GM12872 (cell line): ENCODE measurements around the gene SLC7A5.

ENCODE experiments used
- CTCF ChIP-seq: IDR thresholded peaks from 3 replicates; pipeline ENCODE4 v1.5.1; 2011; ENCODE audit warnings: low read depth, mild to moderate bottlenecking, low read length, moderate library complexity; ENCODE audit not compliant: insufficient read depth

The SLC7A5 gene

DNA sequence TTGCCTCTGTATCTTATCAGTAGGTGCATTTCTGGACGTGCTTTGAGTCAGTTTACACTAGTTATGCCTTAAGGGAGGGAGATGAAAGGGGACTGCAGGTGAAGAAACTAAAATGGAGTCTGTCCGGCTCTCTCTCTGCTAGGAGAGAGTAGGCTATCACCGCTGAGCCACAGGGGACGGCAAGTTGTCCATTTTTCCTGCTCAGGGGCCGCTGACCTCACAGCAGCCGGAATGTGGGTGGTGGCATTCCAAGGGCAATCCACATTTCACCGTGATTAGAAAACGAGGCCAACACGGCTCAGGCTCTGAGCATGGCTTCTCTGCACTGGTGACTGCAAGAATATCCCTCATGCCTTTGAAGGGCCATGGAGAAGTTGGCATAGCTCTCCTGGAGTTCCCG, 84.5 kb downstream of the SLC7A5 start:
- no peak for TF ChIP-seq CTCF

GRCh38 chr16:87782033-87782432, 87.3 kb downstream of the SLC7A5 start:
- TF ChIP-seq CTCF, result no peak

DNA sequence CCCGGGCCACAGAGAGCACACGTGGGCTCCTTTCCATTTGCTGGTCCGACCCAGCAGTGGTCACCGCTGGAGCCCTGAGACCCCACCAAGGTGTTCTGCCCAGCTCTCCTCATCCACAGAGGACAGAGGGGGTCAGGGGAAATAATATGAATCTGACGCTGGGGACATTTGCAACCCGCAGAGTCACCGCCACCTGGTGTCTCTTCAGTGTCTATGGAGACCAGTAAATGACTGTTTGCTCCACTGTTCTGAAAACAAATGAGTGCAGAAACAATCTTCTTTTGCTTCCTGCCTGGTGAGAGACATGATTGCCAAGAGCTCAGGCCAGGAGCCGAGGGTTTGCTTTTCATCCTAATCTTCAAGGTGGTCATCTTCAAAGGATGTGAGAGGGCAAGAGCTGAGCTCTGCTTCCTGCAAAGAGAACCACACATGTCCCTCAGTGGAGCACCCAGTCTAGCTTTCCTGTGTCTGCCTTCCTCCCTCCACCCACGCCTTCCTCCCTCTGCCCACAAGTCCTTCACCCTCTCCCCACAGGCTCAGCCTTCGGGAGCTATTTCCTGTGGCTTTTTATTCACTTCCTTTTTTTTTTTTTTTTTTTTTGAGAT, 88.8 kb downstream of the SLC7A5 start:
- 0 out of 3 replicates have a peak, but pooled peaks have one; percentile 19 for TF ChIP-seq CTCF
